WTC11 (cell line): ENCODE measurements around the gene CTNNA2. TPM values are rescaled to one million over a fixed set of nuclear protein-coding genes. Genes with fewer than 3 reads are reported as not detected.

ENCODE experiments used
- ATAC-seq: fragments of 200-7000 bp; cut with Tn5 transposase; 2 replicates; pipeline ENCODE4 v1.10.0; 2021; ENCODE audit warnings: mild to moderate bottlenecking, moderate library complexity
- CTCF ChIA-PET: fragments of 300-600 bp; sonication (Branson Sonifier 250); formaldehyde crosslinking; loops from one replicate; lab custom pipeline; 2021; ENCODE audit warnings: antibody characterized with exemption; lab: Charles Lee
- POLR2A ChIA-PET: fragments of 350-600 bp; sonication (Branson Sonifier 250); formaldehyde crosslinking; loops from one replicate; lab custom pipeline; 2021; ENCODE audit warnings: antibody characterized with exemption; lab: Charles Lee
- DNase-seq: peaks from one replicate; pipeline ENCODE4 v3.0.0; 2021; ENCODE audit warnings: low spot score
- H3K27ac Mint-ChIP-seq: 2 replicates; pipeline ENCODE4 v1.8.0; 2021; ENCODE audit warnings: mixed read lengths
- H3K27me3 Mint-ChIP-seq: 2 replicates; pipeline ENCODE4 v1.8.0; 2021; ENCODE audit warnings: low read depth, mild to moderate bottlenecking, moderate library complexity, mixed read lengths
- H3K36me3 Mint-ChIP-seq: 2 replicates; pipeline ENCODE4 v1.8.0; 2021; ENCODE audit warnings: mixed read lengths
- H3K4me1 Mint-ChIP-seq: 2 replicates; pipeline ENCODE4 v1.8.0; 2022; ENCODE audit warnings: mixed read lengths
- H3K4me3 Mint-ChIP-seq: 2 replicates; pipeline ENCODE4 v1.8.0; 2021; ENCODE audit warnings: mild to moderate bottlenecking, moderate library complexity, mixed read lengths
- H3K9me3 Mint-ChIP-seq: 2 replicates; pipeline ENCODE4 v1.8.0; 2021; ENCODE audit warnings: mixed read lengths
- CBFB ChIP-seq: sonication (generic); formaldehyde crosslinking; IDR thresholded peaks from 2 replicates; pipeline ENCODE4 v1.8.1; 2022; ENCODE audit warnings: mild to moderate bottlenecking, low read depth, missing genetic modification reagents
- CREB1 ChIP-seq: sonication (generic); formaldehyde crosslinking; IDR thresholded peaks from 2 replicates; pipeline ENCODE4 v1.8.0; 2023; ENCODE audit warnings: mild to moderate bottlenecking, missing genetic modification reagents
- CTCF ChIP-seq: fragments of 200-600 bp; IDR thresholded peaks from 2 replicates; pipeline ENCODE4 v1.8.0; 2022; ENCODE audit warnings: antibody characterized with exemption
- EMX1 ChIP-seq: fragments of 250-450 bp; sonication (Bioruptor Pico); IDR thresholded peaks from 2 replicates; pipeline ENCODE4 v1.8.0; 2021; ENCODE audit warnings: mild to moderate bottlenecking
- ETV6 ChIP-seq: sonication (generic); formaldehyde crosslinking; IDR thresholded peaks from 2 replicates; pipeline ENCODE4 v1.8.1; 2022; ENCODE audit warnings: mild to moderate bottlenecking, missing genetic modification reagents
- FOXP1 ChIP-seq: sonication (generic); formaldehyde crosslinking; IDR thresholded peaks from 2 replicates; pipeline ENCODE4 v1.8.0; 2022; ENCODE audit warnings: missing genetic modification reagents, mild to moderate bottlenecking, moderate library complexity, borderline replicate concordance
- GTF2I ChIP-seq: fragments of 250-450 bp; sonication (Bioruptor Pico); conservative IDR thresholded peaks from 2 replicates; pipeline ENCODE4 v1.4.0; 2021; ENCODE audit warnings: mild to moderate bottlenecking
- MYBL2 ChIP-seq: sonication (generic); formaldehyde crosslinking; IDR thresholded peaks from 2 replicates; pipeline ENCODE4 v1.8.1; 2023; ENCODE audit warnings: mild to moderate bottlenecking, moderate library complexity, missing genetic modification reagents
- NFYB ChIP-seq: sonication (generic); formaldehyde crosslinking; conservative IDR thresholded peaks from 2 replicates; pipeline ENCODE4 v1.8.0; 2022; ENCODE audit warnings: low read depth, missing genetic modification reagents
- ZBTB43 ChIP-seq: sonication (generic); formaldehyde crosslinking; IDR thresholded peaks from 2 replicates; pipeline ENCODE4 v1.8.1; 2023; ENCODE audit warnings: mild to moderate bottlenecking, missing genetic modification reagents
- ZNF416 ChIP-seq: fragments of 250-450 bp; sonication (Bioruptor Pico); IDR thresholded peaks from 2 replicates; pipeline ENCODE4 v1.9.0; 2021; ENCODE audit warnings: mild to moderate bottlenecking, inconsistent platforms
- total RNA-seq: library from RNA; stranded (reverse); gene quantifications from 3 replicates; pipeline ENCODE4 v1.2.3, GENCODE V29; 2021
- TF ChIP-seq, protein P1 (sequence below): fragments of 250-450 bp; sonication (Bioruptor Pico); IDR thresholded peaks from 2 replicates; pipeline ENCODE4 v1.8.0; 2021; ENCODE audit warnings: mild to moderate bottlenecking
- TF ChIP-seq, protein P2 (sequence below): sonication (generic); formaldehyde crosslinking; IDR thresholded peaks from 2 replicates; pipeline ENCODE4 v1.8.0; 2022; ENCODE audit warnings: mild to moderate bottlenecking, missing genetic modification reagents
- TF ChIP-seq, protein P3 (sequence below): fragments of 250-450 bp; sonication (Bioruptor Pico); IDR thresholded peaks from 2 replicates; pipeline ENCODE4 v1.9.0; 2021; ENCODE audit warnings: mild to moderate bottlenecking, borderline replicate concordance
- TF ChIP-seq, protein P4 (sequence below): sonication (generic); formaldehyde crosslinking; IDR thresholded peaks from 2 replicates; pipeline ENCODE4 v1.8.0; 2023; ENCODE audit warnings: missing genetic modification reagents
- TF ChIP-seq, protein P5 (sequence below): sonication (generic); formaldehyde crosslinking; IDR thresholded peaks from 2 replicates; pipeline ENCODE4 v1.8.0; 2022; ENCODE audit warnings: mild to moderate bottlenecking, missing genetic modification reagents

CTNNA2 gene
- total RNA-seq, 1 experiment from 2014 or later, result 3.8 TPM

DNA sequence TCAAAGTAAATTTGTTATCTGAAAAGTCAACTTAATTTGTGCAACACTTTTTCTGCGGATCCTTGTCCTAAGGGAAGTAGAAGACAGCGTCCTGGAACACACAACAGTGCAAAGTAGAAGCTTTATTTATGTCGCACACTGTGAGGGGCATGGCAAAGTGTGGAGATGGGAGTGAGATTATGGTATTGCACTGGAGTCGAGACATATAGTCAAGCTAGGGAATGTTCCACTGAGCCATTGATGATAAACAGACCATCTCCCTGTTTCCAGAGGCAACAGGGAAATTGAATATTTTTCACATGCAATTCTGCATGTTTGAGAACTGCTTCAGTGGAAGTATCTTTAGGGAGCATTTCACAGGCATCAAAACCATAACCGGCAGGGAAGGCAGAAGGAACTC is 745.5 kb downstream of the CTNNA2 start:
- CTCF ChIA-PET, result no interaction called here
- Mint-ChIP-seq H3K4me3 (no peak overlapping the region), H3K27ac (no peak overlapping the region), H3K36me3 (no peaks in the 10 kb centered on the region), H3K27me3 (no peaks in the 10 kb centered on the region; the same call in 1 of the 2 replicates), H3K4me1 (peaks cover 8% of the 10 kb centered on the region), H3K9me3 (no peaks in the 10 kb centered on the region)
- DNase-seq (no peak), ATAC-seq (no peak)
- TF ChIP-seq GTF2I (CRISPR knock-in tag) (no peak), EMX1 (CRISPR knock-in tag) (no peak)
- TF ChIP-seq, protein P1, sequence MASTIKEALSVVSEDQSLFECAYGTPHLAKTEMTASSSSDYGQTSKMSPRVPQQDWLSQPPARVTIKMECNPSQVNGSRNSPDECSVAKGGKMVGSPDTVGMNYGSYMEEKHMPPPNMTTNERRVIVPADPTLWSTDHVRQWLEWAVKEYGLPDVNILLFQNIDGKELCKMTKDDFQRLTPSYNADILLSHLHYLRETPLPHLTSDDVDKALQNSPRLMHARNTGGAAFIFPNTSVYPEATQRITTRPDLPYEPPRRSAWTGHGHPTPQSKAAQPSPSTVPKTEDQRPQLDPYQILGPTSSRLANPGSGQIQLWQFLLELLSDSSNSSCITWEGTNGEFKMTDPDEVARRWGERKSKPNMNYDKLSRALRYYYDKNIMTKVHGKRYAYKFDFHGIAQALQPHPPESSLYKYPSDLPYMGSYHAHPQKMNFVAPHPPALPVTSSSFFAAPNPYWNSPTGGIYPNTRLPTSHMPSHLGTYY (CRISPR knock-in tag), result no peak
- POLR2A ChIA-PET, result no interaction called here

DNA sequence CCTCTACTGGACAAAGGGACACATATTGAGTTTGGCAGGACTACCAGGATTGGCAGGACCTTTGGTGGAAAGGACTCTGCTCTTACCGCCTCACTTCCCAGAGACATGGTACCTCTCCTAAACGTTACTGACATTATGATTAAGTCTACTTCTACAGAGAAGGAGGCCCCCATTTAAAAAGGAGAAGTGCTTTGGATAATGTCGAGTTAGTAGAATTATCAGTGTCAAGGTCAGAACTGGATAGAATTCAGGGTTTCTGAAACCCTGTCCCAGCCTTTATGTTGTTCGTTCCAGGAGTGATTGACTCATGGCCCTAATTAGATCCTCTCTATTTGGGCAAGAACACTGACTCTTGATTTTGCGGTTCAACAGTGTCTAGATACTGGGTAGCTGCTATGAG is 745.9 kb downstream of the CTNNA2 start:
- Mint-ChIP-seq H3K36me3 (no peaks in the 10 kb centered on the region), H3K27ac (no peak overlapping the region), H3K4me1 (peaks cover 6% of the 10 kb centered on the region), H3K4me3 (no peak overlapping the region), H3K9me3 (no peaks in the 10 kb centered on the region), H3K27me3 (no peaks in the 10 kb centered on the region)
- DNase-seq, result no peak
- CTCF ChIA-PET, result interaction anchor here (1.5 kb wide), 1 partner anchor 20 kb away, joined by 3 read pairs; no protein-coding TSS in a partner anchor
- POLR2A ChIA-PET, result no interaction called here
- no peak for ATAC-seq
- no peak for TF ChIP-seq CBFB
- no peak for TF ChIP-seq CREB1
- no peak for TF ChIP-seq ZNF416 (CRISPR knock-in tag)
- no peak for TF ChIP-seq CTCF
- no peak for TF ChIP-seq NFYB (CRISPR knock-in tag)
- TF ChIP-seq FOXP1 (CRISPR knock-in tag), result no peak
- TF ChIP-seq, protein P2, sequence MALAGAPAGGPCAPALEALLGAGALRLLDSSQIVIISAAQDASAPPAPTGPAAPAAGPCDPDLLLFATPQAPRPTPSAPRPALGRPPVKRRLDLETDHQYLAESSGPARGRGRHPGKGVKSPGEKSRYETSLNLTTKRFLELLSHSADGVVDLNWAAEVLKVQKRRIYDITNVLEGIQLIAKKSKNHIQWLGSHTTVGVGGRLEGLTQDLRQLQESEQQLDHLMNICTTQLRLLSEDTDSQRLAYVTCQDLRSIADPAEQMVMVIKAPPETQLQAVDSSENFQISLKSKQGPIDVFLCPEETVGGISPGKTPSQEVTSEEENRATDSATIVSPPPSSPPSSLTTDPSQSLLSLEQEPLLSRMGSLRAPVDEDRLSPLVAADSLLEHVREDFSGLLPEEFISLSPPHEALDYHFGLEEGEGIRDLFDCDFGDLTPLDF, result no peak
- TF ChIP-seq, protein P1 (CRISPR knock-in tag), result no peak
- TF ChIP-seq MYBL2 (CRISPR knock-in tag), result no peak
- TF ChIP-seq ETV6 (CRISPR knock-in tag), result no peak

- no peak for ATAC-seq
- no peak for DNase-seq
- Mint-ChIP-seq H3K4me1 (peaks cover 6% of the 10 kb centered on the region), H3K4me3 (no peak overlapping the region), H3K27ac (no peak overlapping the region), H3K27me3 (no peaks in the 10 kb centered on the region), H3K36me3 (no peaks in the 10 kb centered on the region), H3K9me3 (no peaks in the 10 kb centered on the region)
- ChIA-PET CTCF (interaction anchor here (1.5 kb wide), 1 partner anchor 21 kb away, joined by 3 read pairs; no protein-coding TSS in a partner anchor), POLR2A (no interaction called here)
- TF ChIP-seq, protein P3, sequence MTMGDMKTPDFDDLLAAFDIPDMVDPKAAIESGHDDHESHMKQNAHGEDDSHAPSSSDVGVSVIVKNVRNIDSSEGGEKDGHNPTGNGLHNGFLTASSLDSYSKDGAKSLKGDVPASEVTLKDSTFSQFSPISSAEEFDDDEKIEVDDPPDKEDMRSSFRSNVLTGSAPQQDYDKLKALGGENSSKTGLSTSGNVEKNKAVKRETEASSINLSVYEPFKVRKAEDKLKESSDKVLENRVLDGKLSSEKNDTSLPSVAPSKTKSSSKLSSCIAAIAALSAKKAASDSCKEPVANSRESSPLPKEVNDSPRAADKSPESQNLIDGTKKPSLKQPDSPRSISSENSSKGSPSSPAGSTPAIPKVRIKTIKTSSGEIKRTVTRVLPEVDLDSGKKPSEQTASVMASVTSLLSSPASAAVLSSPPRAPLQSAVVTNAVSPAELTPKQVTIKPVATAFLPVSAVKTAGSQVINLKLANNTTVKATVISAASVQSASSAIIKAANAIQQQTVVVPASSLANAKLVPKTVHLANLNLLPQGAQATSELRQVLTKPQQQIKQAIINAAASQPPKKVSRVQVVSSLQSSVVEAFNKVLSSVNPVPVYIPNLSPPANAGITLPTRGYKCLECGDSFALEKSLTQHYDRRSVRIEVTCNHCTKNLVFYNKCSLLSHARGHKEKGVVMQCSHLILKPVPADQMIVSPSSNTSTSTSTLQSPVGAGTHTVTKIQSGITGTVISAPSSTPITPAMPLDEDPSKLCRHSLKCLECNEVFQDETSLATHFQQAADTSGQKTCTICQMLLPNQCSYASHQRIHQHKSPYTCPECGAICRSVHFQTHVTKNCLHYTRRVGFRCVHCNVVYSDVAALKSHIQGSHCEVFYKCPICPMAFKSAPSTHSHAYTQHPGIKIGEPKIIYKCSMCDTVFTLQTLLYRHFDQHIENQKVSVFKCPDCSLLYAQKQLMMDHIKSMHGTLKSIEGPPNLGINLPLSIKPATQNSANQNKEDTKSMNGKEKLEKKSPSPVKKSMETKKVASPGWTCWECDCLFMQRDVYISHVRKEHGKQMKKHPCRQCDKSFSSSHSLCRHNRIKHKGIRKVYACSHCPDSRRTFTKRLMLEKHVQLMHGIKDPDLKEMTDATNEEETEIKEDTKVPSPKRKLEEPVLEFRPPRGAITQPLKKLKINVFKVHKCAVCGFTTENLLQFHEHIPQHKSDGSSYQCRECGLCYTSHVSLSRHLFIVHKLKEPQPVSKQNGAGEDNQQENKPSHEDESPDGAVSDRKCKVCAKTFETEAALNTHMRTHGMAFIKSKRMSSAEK (CRISPR knock-in tag), result no peak
- TF ChIP-seq GTF2I (CRISPR knock-in tag) (no peak), ZBTB43 (CRISPR knock-in tag) (no peak)
- TF ChIP-seq, protein P4, sequence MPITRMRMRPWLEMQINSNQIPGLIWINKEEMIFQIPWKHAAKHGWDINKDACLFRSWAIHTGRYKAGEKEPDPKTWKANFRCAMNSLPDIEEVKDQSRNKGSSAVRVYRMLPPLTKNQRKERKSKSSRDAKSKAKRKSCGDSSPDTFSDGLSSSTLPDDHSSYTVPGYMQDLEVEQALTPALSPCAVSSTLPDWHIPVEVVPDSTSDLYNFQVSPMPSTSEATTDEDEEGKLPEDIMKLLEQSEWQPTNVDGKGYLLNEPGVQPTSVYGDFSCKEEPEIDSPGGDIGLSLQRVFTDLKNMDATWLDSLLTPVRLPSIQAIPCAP (CRISPR knock-in tag), result no peak
- TF ChIP-seq, protein P5, sequence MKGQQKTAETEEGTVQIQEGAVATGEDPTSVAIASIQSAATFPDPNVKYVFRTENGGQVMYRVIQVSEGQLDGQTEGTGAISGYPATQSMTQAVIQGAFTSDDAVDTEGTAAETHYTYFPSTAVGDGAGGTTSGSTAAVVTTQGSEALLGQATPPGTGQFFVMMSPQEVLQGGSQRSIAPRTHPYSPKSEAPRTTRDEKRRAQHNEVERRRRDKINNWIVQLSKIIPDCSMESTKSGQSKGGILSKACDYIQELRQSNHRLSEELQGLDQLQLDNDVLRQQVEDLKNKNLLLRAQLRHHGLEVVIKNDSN (CRISPR knock-in tag), result no peak
Observed at GRCh38 chr2:80259292-80259691, 746.4 kb downstream of the CTNNA2 start.
